ENCODE data around the gene ZNF384.

DNA sequence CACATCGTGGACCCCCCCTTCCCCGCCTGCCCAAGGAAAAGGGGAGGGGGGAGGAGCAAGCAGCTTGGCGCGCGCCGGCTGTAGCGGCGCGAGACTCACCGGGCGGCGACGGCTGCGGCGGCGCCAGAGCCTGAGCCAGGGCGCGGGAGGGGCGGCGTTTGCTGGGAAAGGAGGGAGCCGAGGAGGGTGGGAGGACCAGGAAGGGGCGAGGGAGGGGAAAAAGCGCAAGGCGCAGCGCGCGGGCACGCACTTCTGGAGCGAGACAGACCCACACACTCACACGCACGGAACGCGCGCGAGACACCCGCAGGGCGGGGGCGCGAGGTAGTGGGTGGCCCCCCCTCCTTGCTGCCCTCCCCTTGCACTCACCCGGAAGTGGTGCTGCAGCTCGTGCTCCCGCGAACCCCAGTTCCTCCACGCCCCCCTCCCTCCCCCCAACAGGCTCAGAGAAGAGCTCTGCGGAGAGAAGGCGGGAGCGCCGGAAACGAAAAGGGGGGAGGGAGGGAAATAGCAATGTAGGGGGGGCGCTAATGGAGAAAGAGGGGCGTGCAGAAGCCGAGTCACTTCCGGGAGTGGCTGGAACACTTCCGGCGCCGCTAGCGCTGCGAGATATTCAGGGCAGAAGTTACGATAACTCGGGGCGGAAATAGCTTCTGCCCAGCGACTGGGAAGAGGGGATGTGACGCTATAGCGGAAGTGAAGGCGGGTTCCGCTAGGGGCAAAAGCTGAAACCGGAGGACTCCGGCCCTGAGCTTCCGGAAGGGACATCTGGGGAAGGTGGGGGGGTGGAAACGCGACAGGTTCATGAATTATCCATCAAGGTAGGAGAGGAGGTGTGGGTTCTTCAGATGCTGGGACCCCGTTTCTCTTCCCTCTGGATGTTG is at the start of gene ZNF384:
- TF ChIP-seq, protein P1, sequence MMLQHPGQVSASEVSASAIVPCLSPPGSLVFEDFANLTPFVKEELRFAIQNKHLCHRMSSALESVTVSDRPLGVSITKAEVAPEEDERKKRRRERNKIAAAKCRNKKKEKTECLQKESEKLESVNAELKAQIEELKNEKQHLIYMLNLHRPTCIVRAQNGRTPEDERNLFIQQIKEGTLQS (IDR thresholded peaks at IDR 0.05): peak; percentile 67
- peak; percentile 41 for TF ChIP-seq FOXA2 (IDR thresholded peaks at IDR 0.05)
- TF ChIP-seq, protein P2, sequence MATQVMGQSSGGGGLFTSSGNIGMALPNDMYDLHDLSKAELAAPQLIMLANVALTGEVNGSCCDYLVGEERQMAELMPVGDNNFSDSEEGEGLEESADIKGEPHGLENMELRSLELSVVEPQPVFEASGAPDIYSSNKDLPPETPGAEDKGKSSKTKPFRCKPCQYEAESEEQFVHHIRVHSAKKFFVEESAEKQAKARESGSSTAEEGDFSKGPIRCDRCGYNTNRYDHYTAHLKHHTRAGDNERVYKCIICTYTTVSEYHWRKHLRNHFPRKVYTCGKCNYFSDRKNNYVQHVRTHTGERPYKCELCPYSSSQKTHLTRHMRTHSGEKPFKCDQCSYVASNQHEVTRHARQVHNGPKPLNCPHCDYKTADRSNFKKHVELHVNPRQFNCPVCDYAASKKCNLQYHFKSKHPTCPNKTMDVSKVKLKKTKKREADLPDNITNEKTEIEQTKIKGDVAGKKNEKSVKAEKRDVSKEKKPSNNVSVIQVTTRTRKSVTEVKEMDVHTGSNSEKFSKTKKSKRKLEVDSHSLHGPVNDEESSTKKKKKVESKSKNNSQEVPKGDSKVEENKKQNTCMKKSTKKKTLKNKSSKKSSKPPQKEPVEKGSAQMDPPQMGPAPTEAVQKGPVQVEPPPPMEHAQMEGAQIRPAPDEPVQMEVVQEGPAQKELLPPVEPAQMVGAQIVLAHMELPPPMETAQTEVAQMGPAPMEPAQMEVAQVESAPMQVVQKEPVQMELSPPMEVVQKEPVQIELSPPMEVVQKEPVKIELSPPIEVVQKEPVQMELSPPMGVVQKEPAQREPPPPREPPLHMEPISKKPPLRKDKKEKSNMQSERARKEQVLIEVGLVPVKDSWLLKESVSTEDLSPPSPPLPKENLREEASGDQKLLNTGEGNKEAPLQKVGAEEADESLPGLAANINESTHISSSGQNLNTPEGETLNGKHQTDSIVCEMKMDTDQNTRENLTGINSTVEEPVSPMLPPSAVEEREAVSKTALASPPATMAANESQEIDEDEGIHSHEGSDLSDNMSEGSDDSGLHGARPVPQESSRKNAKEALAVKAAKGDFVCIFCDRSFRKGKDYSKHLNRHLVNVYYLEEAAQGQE (IDR thresholded peaks at IDR 0.05): peak; percentile 65
- peak; percentile 90 for TF ChIP-seq YY1 (IDR thresholded peaks at IDR 0.05)

All from liver (tissue), 2 donors.